ENCODE results near the gene ZNF581.

Gene ZNF581

GRCh38 chr19:55611983-55612645 is 31.3 kb upstream of the ZNF581 start:
- no peak for DNase-seq

- no peak for DNase-seq
Observed at GRCh38 chr19:55613396-55613795, 30.1 kb upstream of the ZNF581 start.

GRCh38 chr19:55613930-55614710 is 29.3 kb upstream of the ZNF581 start:
- DNase-seq = no peak

GRCh38 chr19:55614711-55615542 is 28.5 kb upstream of the ZNF581 start:
- no peak for DNase-seq

- DNase-seq = no peak
Observed at GRCh38 chr19:55615543-55616394, 27.7 kb upstream of the ZNF581 start.

GRCh38 chr19:55616395-55616875 is 27.0 kb upstream of the ZNF581 start:
- DNase-seq = no peak

- no peak for DNase-seq
Observed at GRCh38 chr19:55617426-55617825, 26.0 kb upstream of the ZNF581 start.

GRCh38 chr19:55618426-55618825 is 25.0 kb upstream of the ZNF581 start:
- DNase-seq = no peak

GRCh38 chr19:55619286-55619685 is 24.2 kb upstream of the ZNF581 start:
- DNase-seq = no peak

GRCh38 chr19:55620410-55621204 is 22.8 kb upstream of the ZNF581 start:
- peak; percentile 54 for DNase-seq

- DNase-seq = no peak
Observed at GRCh38 chr19:55621205-55621672, 22.2 kb upstream of the ZNF581 start.

- no peak for DNase-seq
Observed at GRCh38 chr19:55621673-55622231, 21.7 kb upstream of the ZNF581 start.

- DNase-seq = no peak
Observed at GRCh38 chr19:55622242-55622969, 21.0 kb upstream of the ZNF581 start.

GRCh38 chr19:55623130-55623529 is 20.3 kb upstream of the ZNF581 start:
- DNase-seq = no peak

GRCh38 chr19:55623561-55623960 is 19.9 kb upstream of the ZNF581 start:
- DNase-seq = no peak

GRCh38 chr19:55624109-55625003 is 19.1 kb upstream of the ZNF581 start, which contains the start of gene ZNF784:
Gene ZNF784, minus strand, starts transcription at chr19:55624566. Its CDS starts 5 bp downstream, at chr19:55624561.
- peak; percentile 93 for DNase-seq

- DNase-seq = no peak
Observed at GRCh38 chr19:55625004-55625326, 18.5 kb upstream of the ZNF581 start.

- DNase-seq = no peak
Observed at GRCh38 chr19:55626350-55626749, 17.1 kb upstream of the ZNF581 start.

GRCh38 chr19:55632463-55632834 is 11.0 kb upstream of the ZNF581 start:
- peak; percentile 86 for DNase-seq

All from activated CD8-positive, alpha-beta memory T cell treated with anti-CD3 and anti-CD28 coated beads, Interleukin-2, amount 50 U/mL, for 4 hours (primary cell).